GM23338 (cell line): ENCODE measurements around the gene UBE2R2. TPM values are rescaled to one million over a fixed set of nuclear protein-coding genes. Genes with fewer than 3 reads are reported as not detected.

ENCODE experiments used
- ATAC-seq: fragments of 200-7000 bp; cut with Tn5 transposase; 3 replicates; pipeline ENCODE4 v1.9.1; 2020
- DNase-seq: peaks from one replicate; pipeline ENCODE4 v3.0.0-alpha.2; 2015; ENCODE audit warnings: low spot score
- H2AFZ ChIP-seq: fragments of 200-600 bp; sonication (generic); 2 replicates; pipeline ENCODE4 v1.8.0; 2016; ENCODE audit warnings: antibody characterized with exemption, mild to moderate bottlenecking, moderate library complexity
- H3F3A ChIP-seq: fragments of 200-600 bp; sonication (generic); replicated peaks from 2 replicates; pipeline ENCODE4 v1.8.0; 2017; ENCODE audit warnings: antibody characterized with exemption, mixed run types, low read depth
- H3K27ac ChIP-seq: fragments of 200-600 bp; sonication (generic); 2 replicates; pipeline ENCODE4 v1.6.1; 2016; ENCODE audit warnings: low read depth
- H3K27me3 ChIP-seq: fragments of 200-600 bp; sonication (generic); 2 replicates; pipeline ENCODE4 v1.8.0; 2016; ENCODE audit warnings: mild to moderate bottlenecking, mixed run types, moderate library complexity; ENCODE audit not compliant: insufficient read depth
- H3K36me3 ChIP-seq: fragments of 200-600 bp; sonication (generic); 2 replicates; pipeline ENCODE4 v1.8.0; 2016; ENCODE audit warnings: mild to moderate bottlenecking; ENCODE audit not compliant: insufficient read depth
- H3K4me1 ChIP-seq: fragments of 200-600 bp; sonication (generic); 2 replicates; pipeline ENCODE4 v1.8.0; 2016; ENCODE audit warnings: mild to moderate bottlenecking, moderate library complexity; ENCODE audit not compliant: insufficient read depth
- H3K4me2 ChIP-seq: fragments of 200-600 bp; sonication (generic); 2 replicates; pipeline ENCODE4 v1.7.1; 2017; ENCODE audit warnings: mixed run types
- H3K4me3 ChIP-seq: fragments of 200-600 bp; sonication (generic); 2 replicates; pipeline ENCODE4 v1.6.1; 2016; ENCODE audit warnings: mixed run types
- H3K79me2 ChIP-seq: fragments of 200-600 bp; sonication (generic); replicated peaks from 2 replicates; pipeline ENCODE4 v1.8.0; 2017; ENCODE audit warnings: mild to moderate bottlenecking; ENCODE audit not compliant: insufficient read depth
- H3K9me2 ChIP-seq: fragments of 200-600 bp; sonication (generic); 2 replicates; pipeline ENCODE4 v1.8.0; 2017; ENCODE audit not compliant: insufficient read depth
- H4K20me1 ChIP-seq: fragments of 200-600 bp; sonication (generic); replicated peaks from 2 replicates; pipeline ENCODE4 v1.8.0; 2017; ENCODE audit warnings: mild to moderate bottlenecking; ENCODE audit not compliant: insufficient read depth
- H3K27ac Mint-ChIP-seq: 2 replicates; pipeline ENCODE4 v1.8.0; 2020; ENCODE audit warnings: inconsistent platforms, mild to moderate bottlenecking, moderate library complexity, mixed read lengths
- H3K27me3 Mint-ChIP-seq: 3 replicates; pipeline ENCODE4 v1.8.0; 2022; ENCODE audit warnings: low read depth, mild to moderate bottlenecking, moderate library complexity, mixed read lengths, inconsistent platforms; ENCODE audit not compliant: insufficient read depth, poor library complexity
- H3K36me3 Mint-ChIP-seq: 3 replicates; pipeline ENCODE4 v1.8.0; 2021; ENCODE audit warnings: low read depth, mild to moderate bottlenecking, inconsistent platforms, moderate library complexity, mixed read lengths
- H3K4me1 Mint-ChIP-seq: 3 replicates; pipeline ENCODE4 v1.8.0; 2020; ENCODE audit warnings: mild to moderate bottlenecking, inconsistent platforms, mixed read lengths
- H3K4me3 Mint-ChIP-seq: 3 replicates; pipeline ENCODE4 v1.8.0; 2021; ENCODE audit warnings: moderate library complexity, mild to moderate bottlenecking, inconsistent platforms, mixed read lengths
- H3K9me3 Mint-ChIP-seq: 3 replicates; pipeline ENCODE4 v1.8.0; 2020; ENCODE audit warnings: moderate library complexity, mild to moderate bottlenecking, inconsistent platforms, mixed read lengths
- CREB1 ChIP-seq: fragments of 250-450 bp; sonication (Bioruptor Pico); IDR thresholded peaks from 2 replicates; pipeline ENCODE4 v1.5.0; 2020; ENCODE audit warnings: low read depth, mild to moderate bottlenecking, moderate library complexity
- CTCF ChIP-seq, 2 experiments: fragments of 200-600 bp in 1 of 2; sonication (generic) in 1 of 2; conservative IDR thresholded peaks; 2 replicates each; pipeline versions ENCODE4 v1.5.1 to v1.6.1; 2016 to 2017; ENCODE audit warnings: antibody characterized with exemption in 2 of 2, low read depth in 2 of 2, mild to moderate bottlenecking in 2 of 2, moderate library complexity in 1 of 2
- ETS1 ChIP-seq: IDR thresholded peaks from 2 replicates; pipeline ENCODE4 v1.6.1; 2016; ENCODE audit warnings: antibody characterized with exemption
- EZH2 ChIP-seq: fragments of 200-600 bp; sonication (generic); IDR thresholded peaks from one replicate; pipeline ENCODE4 v1.8.0; 2017; ENCODE audit warnings: antibody characterized with exemption, mild to moderate bottlenecking, low read depth; ENCODE audit not compliant: unreplicated experiment
- EZH2phosphoT487 ChIP-seq: fragments of 200-600 bp; sonication (generic); IDR thresholded peaks from one replicate; pipeline ENCODE4 v1.8.1; 2018; ENCODE audit warnings: antibody characterized with exemption; ENCODE audit not compliant: unreplicated experiment
- JUNB ChIP-seq: IDR thresholded peaks from one replicate; pipeline ENCODE4 v1.6.1; 2016; ENCODE audit warnings: antibody characterized with exemption; ENCODE audit not compliant: unreplicated experiment
- NANOG ChIP-seq: IDR thresholded peaks from 2 replicates; pipeline ENCODE4 v1.6.1; 2016; ENCODE audit warnings: antibody characterized with exemption, borderline replicate concordance
- POLR2AphosphoS5 ChIP-seq: IDR thresholded peaks from 2 replicates; pipeline ENCODE4 v1.6.1; 2016; ENCODE audit warnings: antibody characterized with exemption, low read depth
- REST ChIP-seq: IDR thresholded peaks from one replicate; pipeline ENCODE4 v1.6.1; 2018; ENCODE audit warnings: antibody characterized with exemption; ENCODE audit not compliant: unreplicated experiment
- STAT1 ChIP-seq: IDR thresholded peaks from one replicate; pipeline ENCODE4 v1.6.1; 2016; ENCODE audit warnings: antibody characterized with exemption; ENCODE audit not compliant: unreplicated experiment
- ZNF114 ChIP-seq: fragments of 250-450 bp; sonication (Bioruptor Pico); IDR thresholded peaks from 2 replicates; pipeline ENCODE4 v1.5.0; 2020; ENCODE audit warnings: mild to moderate bottlenecking, moderate library complexity
- ZNF331 ChIP-seq: fragments of 250-450 bp; sonication (Bioruptor Pico); IDR thresholded peaks from 2 replicates; pipeline ENCODE4 v1.5.0; 2020; ENCODE audit warnings: low read depth, mild to moderate bottlenecking, moderate library complexity
- ZNF462 ChIP-seq: fragments of 250-450 bp; sonication (Bioruptor Pico); IDR thresholded peaks from 2 replicates; pipeline ENCODE4 v1.5.0; 2020; ENCODE audit warnings: mild to moderate bottlenecking, moderate library complexity
- polyA plus RNA-seq: library from polyadenylated mRNA; unstranded; fragments of >200 nt; fragmentation: Nextera tagmentation; extraction: Ambion mirVana; gene quantifications from 2 replicates; pipeline ENCODE4 v1.2.1, GENCODE V29; 2016
- total RNA-seq: library from RNA; depleted of rRNA; stranded (reverse); fragments of >200 nt; shearing (Covaris generic); gene quantifications from 2 replicates; pipeline ENCODE4 v1.2.3, GENCODE V29; 2014

Gene UBE2R2
- total and polyA plus RNA-seq, 2 experiments from 2014 or later = 23.4 to 32.5 TPM

GRCh38 chr9:33837138-33837537 lies 20.2 kb downstream of the UBE2R2 start (continued):
- TF ChIP-seq ZNF114 (CRISPR knock-in tag) (no peak), ZNF331 (CRISPR knock-in tag) (no peak), STAT1 (no peak)

GRCh38 chr9:33840381-33840780 lies 23.4 kb downstream of the UBE2R2 start:
- no peak for TF ChIP-seq CTCF (conservative IDR thresholded peaks at IDR 0.05; ENCODE audit: low read depth in 2 of 2)
- no peak for TF ChIP-seq ETS1
- TF ChIP-seq ZNF331 (CRISPR knock-in tag) = no peak
- TF ChIP-seq EZH2 = no peak
- TF ChIP-seq NANOG = no peak
- no peak for TF ChIP-seq ZNF462 (CRISPR knock-in tag)
- no peak for TF ChIP-seq POLR2AphosphoS5
- TF ChIP-seq REST = no peak
- TF ChIP-seq CREB1 (CRISPR knock-in tag) = no peak
- no peak for TF ChIP-seq JUNB
- no peak for TF ChIP-seq ZNF114 (CRISPR knock-in tag)
- no peak for TF ChIP-seq EZH2phosphoT487
- TF ChIP-seq STAT1 = no peak
- peaks cover 11% of the 10 kb centered on the region; the same call in 2 of the 3 replicates for H3K36me3 Mint-ChIP-seq
- Histone ChIP-seq H3K27me3 (no peaks in the 10 kb centered on the region), H3K79me2 (peaks cover 100% of the 10 kb centered on the region), H3K4me1 (no peaks in the 10 kb centered on the region), H3K9me2 (no peaks in the 10 kb centered on the region), H3F3A (no peaks in the 10 kb centered on the region), H4K20me1 (peaks cover 61% of the 10 kb centered on the region), H3K4me2 (no peak overlapping the region), H2AFZ (no peak overlapping the region), H3K27ac (no peak overlapping the region), H3K36me3 (no peaks in the 10 kb centered on the region), H3K4me3 (no peak overlapping the region)
- H3K4me1 Mint-ChIP-seq = no peaks in the 10 kb centered on the region
- H3K27me3 Mint-ChIP-seq = no peaks in the 10 kb centered on the region
- no peak for DNase-seq
- no peak for ATAC-seq
- no peak overlapping the region for H3K4me3 Mint-ChIP-seq
- no peaks in the 10 kb centered on the region for H3K9me3 Mint-ChIP-seq
- no peak overlapping the region for H3K27ac Mint-ChIP-seq
